Caco-2 (cell line): ENCODE results near the gene TNFRSF8. TPM values are rescaled to one million over a fixed set of nuclear protein-coding genes. Genes with fewer than 3 reads are reported as not detected.
A peak's percentile ranks its signal among the peaks of the same experiment; 100 is the strongest.

Source experiments
- BruUV-seq: library from RNA; stranded (reverse); fragments of 400-500 nt; replicated peaks from 2 replicates; lab custom pipeline; 2021; lab: Mats Ljungman, UMichigan
- CTCF ChIA-PET: fragments of 300-600 bp; sonication (Branson Sonifier 250); formaldehyde crosslinking; loops from one replicate; lab custom pipeline; 2022; ENCODE audit warnings: antibody characterized with exemption; lab: Charles Lee
- POLR2A ChIA-PET: fragments of 300-600 bp; sonication (Branson Sonifier 250); formaldehyde crosslinking; loops from one replicate; lab custom pipeline; 2022; ENCODE audit warnings: antibody characterized with exemption; lab: Charles Lee
- DNase-seq, 2 experiments: peaks; one replicate each; pipeline versions ENCODE4 v3.0.0 to v3.0.0-alpha.2; 2020 to 2022
- H3K27me3 ChIP-seq: replicated peaks from 2 replicates; pipeline ENCODE4 v1.6.0; 2011; ENCODE audit warnings: low read length; ENCODE audit not compliant: control insufficient read depth, insufficient read depth
- H3K36me3 ChIP-seq: 2 replicates; pipeline ENCODE4 v1.5.1; 2011; ENCODE audit warnings: low read length; ENCODE audit not compliant: control insufficient read depth, insufficient read depth
- H3K4me1 ChIP-seq: fragments of 250-450 bp; sonication (Bioruptor Pico); 2 replicates; pipeline ENCODE4 v1.5.1; 2020; ENCODE audit warnings: mild to moderate bottlenecking
- H3K4me3 ChIP-seq: 2 replicates; pipeline ENCODE4 v1.5.1; 2011; ENCODE audit warnings: low read depth, mild to moderate bottlenecking, control low read depth, low read length
- H3K9me3 ChIP-seq: fragments of 250-450 bp; sonication (Bioruptor Pico); 2 replicates; pipeline ENCODE4 v1.5.1; 2020; ENCODE audit warnings: mild to moderate bottlenecking, moderate library complexity
- H3K27ac Mint-ChIP-seq: one replicate; pipeline ENCODE4 v1.8.0; 2022; ENCODE audit warnings: mixed read lengths; ENCODE audit not compliant: unreplicated experiment
- H3K27me3 Mint-ChIP-seq: one replicate; pipeline ENCODE4 v1.8.0; 2022; ENCODE audit warnings: mixed read lengths; ENCODE audit not compliant: insufficient read depth, unreplicated experiment
- H3K36me3 Mint-ChIP-seq: one replicate; pipeline ENCODE4 v1.8.0; 2022; ENCODE audit warnings: mild to moderate bottlenecking, mixed read lengths; ENCODE audit not compliant: insufficient read depth, unreplicated experiment
- H3K4me1 Mint-ChIP-seq: one replicate; pipeline ENCODE4 v1.8.0; 2022; ENCODE audit warnings: low read depth, mixed read lengths; ENCODE audit not compliant: unreplicated experiment
- H3K4me3 Mint-ChIP-seq: one replicate; pipeline ENCODE4 v1.8.0; 2022; ENCODE audit warnings: mild to moderate bottlenecking, moderate library complexity, mixed read lengths; ENCODE audit not compliant: unreplicated experiment
- H3K9me3 Mint-ChIP-seq: one replicate; pipeline ENCODE4 v1.8.0; 2022; ENCODE audit warnings: mixed read lengths; ENCODE audit not compliant: unreplicated experiment
- CTCF ChIP-seq, 2 experiments: fragments of 200-600 bp in 1 of 2; IDR thresholded peaks; 1 replicate in 1 of 2; 2 replicates in 1 of 2; pipeline versions ENCODE4 v1.5.1 to v1.8.0; 2011 to 2022; ENCODE audit warnings: antibody characterized with exemption in 1 of 2, control low read depth in 1 of 2, inconsistent platforms in 1 of 2, low read depth in 1 of 2, low read length in 1 of 2, mild to moderate bottlenecking in 1 of 2, moderate library complexity in 1 of 2; ENCODE audit not compliant: insufficient read depth in 1 of 2, severe bottlenecking in 1 of 2, unreplicated experiment in 1 of 2
- intact Hi-C: fragments of 100-400 bp; cut with micrococcal nuclease; formaldehyde crosslinking; loops from one replicate; pipeline ENCODE4 v1.10.0; 2022; ENCODE audit not compliant: unreplicated experiment
- total RNA-seq: library from RNA; stranded (reverse); gene quantifications from 2 replicates; pipeline ENCODE4 v1.2.3, GENCODE V29; 2022

TNFRSF8 gene
- total RNA-seq, 1 experiment from 2014 or later, result not detected

DNA sequence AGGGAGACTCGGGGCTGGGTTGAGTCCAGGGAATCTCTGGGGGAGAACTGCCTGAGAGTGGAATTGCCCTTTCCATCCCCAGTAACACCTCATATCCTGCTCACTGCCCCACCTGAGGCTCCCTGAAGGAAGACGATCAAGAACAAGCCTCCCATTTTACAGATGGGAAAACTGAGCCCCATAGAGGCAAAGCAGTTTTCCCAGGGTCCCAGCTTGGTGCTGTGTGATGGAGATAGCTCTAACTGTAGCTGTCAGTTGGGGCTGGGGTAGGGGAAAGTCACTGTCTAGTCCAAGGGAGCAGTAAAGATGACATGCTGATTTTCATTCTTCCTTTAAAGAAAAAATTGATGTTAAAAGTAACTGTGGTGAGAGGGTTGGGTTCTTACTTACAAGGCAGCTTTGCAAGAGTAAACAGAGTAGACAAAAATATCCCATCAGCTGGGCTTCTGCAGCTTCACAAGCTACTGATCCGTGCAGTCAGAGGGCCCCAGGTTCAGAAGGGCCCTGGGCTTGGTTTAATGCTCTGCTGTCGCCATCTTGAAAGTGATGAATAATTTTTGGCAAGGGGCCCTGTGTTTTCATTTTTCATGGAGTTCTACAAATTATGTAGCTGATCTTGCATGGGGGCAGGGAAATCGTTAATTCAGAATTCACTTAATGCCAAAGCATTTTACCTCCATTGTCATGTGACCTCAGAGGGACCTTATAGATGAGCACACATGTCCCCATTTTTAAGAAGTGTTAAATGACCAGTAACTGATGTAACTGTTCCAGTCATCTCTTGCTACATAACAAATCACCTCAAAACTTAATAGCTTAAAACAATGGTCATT is 86.1 kb downstream of the TNFRSF8 start:
- POLR2A ChIA-PET, result no interaction called here

GRCh38 chr1:12149791-12150175 is 86.7 kb downstream of the TNFRSF8 start:
- CTCF ChIA-PET, result no interaction called here
- Histone ChIP-seq H3K36me3 (no peaks in the 10 kb centered on the region; the same call in 1 of the 2 replicates), H3K9me3 (0 out of 2 replicates have a peak, but pooled peaks cover 5% of the 10 kb centered on the region), H3K27me3 (no peaks in the 10 kb centered on the region), H3K4me1 (peaks cover 36% of the 10 kb centered on the region), H3K4me3 (no peak overlapping the region)
- Mint-ChIP-seq H3K4me3 (no peak overlapping the region), H3K27ac (no peak overlapping the region), H3K9me3 (no peaks in the 10 kb centered on the region), H3K27me3 (no peaks in the 10 kb centered on the region), H3K4me1 (peaks cover 11% of the 10 kb centered on the region), H3K36me3 (no peaks in the 10 kb centered on the region)
- intact Hi-C loops, result no loop called here
- BruUV-seq, result no TSS peak
- no peak for DNase-seq
- POLR2A ChIA-PET, result no interaction called here
- no peak for TF ChIP-seq CTCF (IDR thresholded peaks at IDR 0.05; ENCODE audit: insufficient read depth in 1 of 2, low read depth in 1 of 2, low read length in 1 of 2, severe bottlenecking in 1 of 2, unreplicated experiment in 1 of 2)

More for the DNA sequence above, 86.1 kb downstream of the TNFRSF8 start:
- Histone ChIP-seq H3K27me3 (no peaks in the 10 kb centered on the region), H3K9me3 (0 out of 2 replicates have a peak, but pooled peaks cover 5% of the 10 kb centered on the region), H3K36me3 (no peaks in the 10 kb centered on the region; the same call in 1 of the 2 replicates), H3K4me3 (no peak overlapping the region), H3K4me1 (peaks cover 42% of the 10 kb centered on the region)
- H3K27me3 Mint-ChIP-seq, result no peaks in the 10 kb centered on the region
- CTCF ChIA-PET, result interaction anchor here (1.9 kb wide), 1 partner anchor 25 kb away, joined by 8 read pairs; no protein-coding TSS in a partner anchor
- H3K4me3 Mint-ChIP-seq, result no peak overlapping the region
- intact Hi-C loops, result no loop called here
- peaks cover 11% of the 10 kb centered on the region for H3K4me1 Mint-ChIP-seq
- no peaks in the 10 kb centered on the region for H3K9me3 Mint-ChIP-seq
- TF ChIP-seq CTCF (IDR thresholded peaks at IDR 0.05; ENCODE audit: insufficient read depth in 1 of 2, low read depth in 1 of 2, low read length in 1 of 2, severe bottlenecking in 1 of 2, unreplicated experiment in 1 of 2), result no peak
- no peaks in the 10 kb centered on the region for H3K36me3 Mint-ChIP-seq
- no peak overlapping the region for H3K27ac Mint-ChIP-seq
- TSS peak; percentile 35 for BruUV-seq
- no peak for DNase-seq

DNA sequence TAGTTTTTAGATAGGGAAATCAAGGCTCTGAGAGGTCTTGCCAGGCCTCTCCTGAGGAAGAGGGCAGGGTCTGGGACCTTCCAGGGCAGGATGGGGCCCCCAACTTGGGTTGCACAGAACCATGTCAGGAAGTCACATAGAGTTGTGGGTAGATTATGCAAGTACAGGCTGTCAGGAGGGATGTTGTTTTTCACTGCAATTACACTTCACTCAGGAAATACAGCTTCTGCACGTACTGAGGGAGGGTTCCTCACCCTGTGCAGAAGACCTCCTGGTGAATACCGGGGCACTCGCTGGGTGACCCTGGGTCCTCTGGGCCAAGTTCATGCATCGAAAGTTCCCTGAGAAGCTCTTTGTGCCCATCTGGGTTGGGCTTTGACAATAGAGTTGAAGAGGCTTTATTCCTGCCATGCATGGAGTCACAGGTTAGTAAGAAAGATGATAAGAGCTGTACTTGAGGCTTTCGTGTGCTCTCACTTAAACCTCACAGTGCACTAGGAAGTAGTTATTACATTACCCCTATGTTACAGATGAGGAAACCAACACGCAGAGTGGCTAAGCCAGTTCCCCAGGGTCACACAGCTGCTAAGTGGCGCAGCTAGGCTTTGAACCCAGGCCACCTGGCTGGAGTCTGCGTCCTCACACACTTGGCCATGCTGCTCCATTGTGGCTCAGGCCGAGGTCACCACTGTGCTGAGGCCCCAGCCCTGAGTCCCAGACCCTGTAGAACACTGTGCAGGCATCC is 87.5 kb downstream of the TNFRSF8 start:
- CTCF ChIA-PET, result no interaction called here

More for the DNA sequence above, 87.5 kb downstream of the TNFRSF8 start:
- Histone ChIP-seq H3K9me3 (0 out of 2 replicates have a peak, but pooled peaks cover 5% of the 10 kb centered on the region), H3K4me1 (peaks cover 28% of the 10 kb centered on the region), H3K4me3 (no peak overlapping the region), H3K27me3 (no peaks in the 10 kb centered on the region), H3K36me3 (no peaks in the 10 kb centered on the region; the same call in 1 of the 2 replicates)
- Mint-ChIP-seq H3K4me1 (peaks cover 11% of the 10 kb centered on the region), H3K27ac (no peak overlapping the region), H3K9me3 (no peaks in the 10 kb centered on the region), H3K4me3 (no peak overlapping the region), H3K27me3 (no peaks in the 10 kb centered on the region), H3K36me3 (no peaks in the 10 kb centered on the region)
- TF ChIP-seq CTCF (IDR thresholded peaks at IDR 0.05; ENCODE audit: insufficient read depth in 1 of 2, low read depth in 1 of 2, low read length in 1 of 2, severe bottlenecking in 1 of 2, unreplicated experiment in 1 of 2), result no peak
- POLR2A ChIA-PET, result no interaction called here
- no TSS peak for BruUV-seq
- no peak for DNase-seq
- intact Hi-C loops, result no loop called here
